HG03060 (cell line): ENCODE measurements around the gene C9orf78.
"Not testable (repeated sequence)": the region's sequence is repeated elsewhere in the genome, so short reads cannot be mapped to it uniquely, and the experiment has no call there.

Source experiments
- ATAC-seq: cut with Tn5 transposase; IDR thresholded peaks from one replicate; pipeline ENCODE4 v1.9.1; 2021; ENCODE audit warnings: low read depth, moderate number of reproducible peaks; ENCODE audit not compliant: unreplicated experiment

C9orf78 gene

DNA sequence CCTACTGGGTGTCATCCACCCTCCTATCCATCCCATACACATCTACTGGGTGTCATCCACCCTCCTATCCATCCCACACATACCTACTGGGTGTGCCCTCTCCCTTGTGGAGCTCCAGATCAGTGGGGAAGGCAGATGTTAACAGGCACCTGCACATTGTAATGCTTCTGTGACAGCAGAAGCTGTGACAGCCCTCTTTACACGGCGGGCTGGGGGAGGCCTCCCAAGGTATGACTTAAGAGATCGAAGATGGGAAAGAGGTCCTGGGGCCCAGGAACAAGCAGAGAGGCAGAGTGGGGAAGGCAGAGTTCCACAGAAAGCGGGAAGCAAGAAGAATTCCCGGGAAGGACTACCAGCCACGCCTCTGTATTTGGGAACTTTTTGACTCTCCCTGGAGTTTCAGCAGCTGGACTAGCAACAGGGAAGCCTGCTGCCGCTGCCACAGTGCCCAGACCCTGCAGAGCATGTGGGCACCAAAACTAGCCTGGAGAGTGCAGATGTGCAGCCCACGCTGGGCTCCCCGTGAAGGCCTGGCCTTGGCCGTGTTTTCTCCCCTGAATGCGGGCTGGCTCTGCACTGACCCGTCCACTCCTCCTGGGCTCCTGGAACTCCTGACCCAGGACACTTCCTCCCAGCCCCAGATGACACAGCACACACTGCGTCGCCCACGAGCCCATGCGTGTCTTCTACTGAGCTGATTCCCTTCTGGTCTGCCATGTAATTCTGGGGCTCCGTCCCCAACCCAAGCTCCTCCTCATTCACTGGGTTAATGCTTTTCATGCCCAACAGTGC, 20.4 kb downstream of the C9orf78 start:
- ATAC-seq, result no peak

DNA sequence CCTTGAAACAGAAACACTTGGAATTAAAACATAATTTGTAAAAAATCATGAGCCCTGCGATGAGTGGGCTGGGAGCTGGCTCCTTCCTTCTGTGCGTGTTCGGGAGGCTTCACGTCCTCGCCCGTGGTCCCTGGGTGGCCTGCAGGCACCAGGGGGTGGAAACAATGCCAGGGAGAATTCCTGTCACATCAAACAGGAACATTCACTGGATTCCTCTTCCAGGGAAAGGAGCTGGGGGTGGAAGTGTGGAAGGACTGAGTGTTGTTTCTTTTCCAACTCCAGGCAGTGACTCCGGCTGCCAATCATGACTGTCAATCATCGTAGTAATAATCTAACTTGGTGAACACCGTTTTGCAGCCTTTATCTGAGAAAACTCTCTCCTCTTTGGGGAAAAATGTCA, 21.4 kb downstream of the C9orf78 start:
- ATAC-seq, result no peak

DNA sequence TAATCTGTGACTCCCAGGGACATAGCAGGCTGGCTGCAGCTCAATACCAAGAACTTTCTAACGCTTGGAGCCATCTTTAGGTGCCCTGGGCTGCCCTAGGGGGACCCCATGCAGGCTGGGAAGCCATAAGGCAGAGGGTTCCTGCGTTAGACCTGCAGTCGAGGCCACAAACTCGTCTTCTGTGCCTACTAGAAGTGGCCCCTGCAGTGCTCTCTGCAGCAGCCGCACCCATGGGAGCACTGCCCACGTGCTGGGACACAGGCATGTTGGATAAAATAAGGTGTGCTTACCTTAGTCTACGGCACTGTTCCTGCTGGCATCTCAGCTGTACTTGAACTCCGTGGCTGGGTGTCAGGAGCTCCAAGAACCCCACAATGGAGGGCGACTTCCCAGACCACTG, 22.7 kb downstream of the C9orf78 start:
- ATAC-seq, result no peak

DNA sequence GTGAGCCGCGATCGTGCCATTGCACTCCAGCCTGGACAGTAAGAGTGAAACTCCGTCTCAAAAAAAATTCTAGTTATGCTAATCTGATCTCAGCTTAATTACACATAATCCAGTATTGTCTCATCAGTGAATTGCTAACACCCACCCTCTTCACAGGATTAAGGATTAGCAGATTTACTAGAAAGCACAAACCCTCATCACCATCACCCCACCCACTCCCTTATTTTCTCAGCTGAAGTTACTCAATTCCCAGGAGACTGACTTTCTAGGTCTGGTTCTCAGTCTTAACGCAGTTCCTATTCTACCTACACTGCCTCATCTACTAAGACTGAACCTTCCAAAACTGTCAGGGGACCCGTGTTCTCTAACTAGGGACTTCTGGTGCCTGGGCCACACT, 23.1 kb downstream of the C9orf78 start:
- ATAC-seq, result no peak

DNA sequence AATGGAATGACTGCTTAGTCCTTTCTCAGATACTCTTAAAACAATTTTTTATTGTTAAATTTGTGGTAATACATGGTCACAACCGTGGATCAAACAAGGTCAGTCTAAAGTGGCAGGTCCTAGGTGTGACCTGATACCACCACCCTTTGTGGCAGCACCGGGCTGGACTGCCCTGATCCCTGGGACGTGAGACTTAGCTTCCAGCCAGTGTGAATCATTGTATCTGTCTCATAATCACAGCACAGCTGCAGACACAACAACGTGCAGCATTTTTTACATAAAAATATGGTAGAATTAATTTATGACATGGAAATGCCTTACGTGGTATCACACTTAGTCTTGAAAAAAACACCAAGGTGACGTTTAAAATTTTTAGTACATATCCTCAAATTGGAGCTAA, 24.3 kb downstream of the C9orf78 start:
- ATAC-seq, result no peak

DNA sequence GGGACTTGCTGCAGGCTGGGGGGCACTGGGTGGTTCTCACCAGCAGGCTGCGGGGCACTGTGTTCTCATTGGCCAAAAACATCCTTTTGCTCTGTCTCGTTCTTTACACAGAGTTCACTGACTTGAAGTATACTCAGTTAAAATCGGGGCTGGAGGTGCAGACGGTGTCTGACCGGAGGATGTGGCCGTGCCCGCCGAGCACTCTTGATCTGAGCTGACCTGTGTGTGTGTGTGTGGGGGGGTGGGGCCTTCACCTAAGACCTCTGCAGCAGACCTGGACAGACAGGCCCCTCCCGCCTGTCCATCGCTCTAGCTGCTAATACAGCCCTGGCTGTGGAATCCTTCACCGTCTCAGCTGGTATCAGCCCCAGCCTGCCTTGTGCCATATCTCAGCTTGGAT, 25.0 kb downstream of the C9orf78 start:
- ATAC-seq, result no peak

DNA sequence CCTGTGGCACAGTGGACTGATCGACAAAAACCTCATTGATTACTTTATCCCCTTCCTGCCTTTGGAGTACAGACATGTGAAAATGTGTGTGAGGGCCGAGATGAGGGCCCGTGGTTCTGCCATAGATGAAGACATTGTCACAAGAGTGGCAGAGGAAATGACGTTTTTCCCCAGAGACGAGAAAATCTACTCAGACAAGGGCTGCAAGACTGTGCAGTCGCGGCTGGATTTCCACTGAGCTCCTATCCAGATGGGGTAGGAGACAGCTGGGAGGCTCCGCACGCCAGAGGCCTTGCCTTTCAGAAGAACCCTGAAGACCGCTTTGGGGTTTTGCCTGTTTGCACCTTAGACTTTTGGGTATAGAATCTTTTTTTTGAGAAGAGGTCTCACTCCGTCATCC, 25.7 kb downstream of the C9orf78 start:
- no peak for ATAC-seq

DNA sequence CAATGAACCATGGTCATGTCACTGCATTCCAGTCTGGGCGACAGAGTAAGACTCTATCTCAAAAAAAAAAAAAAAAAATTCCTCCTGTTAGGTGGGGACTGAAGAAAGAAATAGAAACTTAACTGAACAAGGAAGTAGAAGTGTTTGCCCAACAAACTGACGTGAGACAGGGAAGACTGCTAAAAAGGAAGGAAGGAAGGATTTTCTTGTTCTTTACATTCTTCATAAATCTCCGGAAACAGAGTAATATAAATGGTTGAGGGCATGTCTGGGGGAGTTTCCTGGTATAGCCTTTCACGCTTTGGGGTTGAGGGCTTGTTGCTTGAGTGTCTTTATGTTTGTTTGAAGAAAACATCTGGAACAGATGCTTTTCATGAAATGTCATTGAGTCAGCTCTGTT, 29.0 kb downstream of the C9orf78 start:
- ATAC-seq, result no peak

DNA sequence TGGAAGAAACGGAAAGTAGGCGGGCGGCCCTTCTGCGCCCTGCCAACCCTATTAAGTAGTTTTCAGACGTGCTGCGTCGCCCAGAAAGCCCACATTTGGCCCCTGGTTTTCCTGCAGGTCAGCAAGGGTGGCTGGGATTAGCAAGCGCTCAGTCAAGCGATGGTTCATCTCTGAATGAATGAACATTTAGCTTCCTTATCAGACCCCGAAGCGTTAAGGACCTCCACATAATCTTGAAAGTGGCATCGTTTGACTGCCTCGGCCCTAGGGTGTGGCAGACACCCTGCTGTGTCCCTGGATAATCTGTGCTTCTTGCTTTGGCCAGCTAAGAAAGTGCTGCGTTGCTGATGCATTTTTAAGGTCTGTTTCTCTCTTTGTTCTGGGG, 31.4 kb downstream of the C9orf78 start:
- no peak for ATAC-seq

DNA sequence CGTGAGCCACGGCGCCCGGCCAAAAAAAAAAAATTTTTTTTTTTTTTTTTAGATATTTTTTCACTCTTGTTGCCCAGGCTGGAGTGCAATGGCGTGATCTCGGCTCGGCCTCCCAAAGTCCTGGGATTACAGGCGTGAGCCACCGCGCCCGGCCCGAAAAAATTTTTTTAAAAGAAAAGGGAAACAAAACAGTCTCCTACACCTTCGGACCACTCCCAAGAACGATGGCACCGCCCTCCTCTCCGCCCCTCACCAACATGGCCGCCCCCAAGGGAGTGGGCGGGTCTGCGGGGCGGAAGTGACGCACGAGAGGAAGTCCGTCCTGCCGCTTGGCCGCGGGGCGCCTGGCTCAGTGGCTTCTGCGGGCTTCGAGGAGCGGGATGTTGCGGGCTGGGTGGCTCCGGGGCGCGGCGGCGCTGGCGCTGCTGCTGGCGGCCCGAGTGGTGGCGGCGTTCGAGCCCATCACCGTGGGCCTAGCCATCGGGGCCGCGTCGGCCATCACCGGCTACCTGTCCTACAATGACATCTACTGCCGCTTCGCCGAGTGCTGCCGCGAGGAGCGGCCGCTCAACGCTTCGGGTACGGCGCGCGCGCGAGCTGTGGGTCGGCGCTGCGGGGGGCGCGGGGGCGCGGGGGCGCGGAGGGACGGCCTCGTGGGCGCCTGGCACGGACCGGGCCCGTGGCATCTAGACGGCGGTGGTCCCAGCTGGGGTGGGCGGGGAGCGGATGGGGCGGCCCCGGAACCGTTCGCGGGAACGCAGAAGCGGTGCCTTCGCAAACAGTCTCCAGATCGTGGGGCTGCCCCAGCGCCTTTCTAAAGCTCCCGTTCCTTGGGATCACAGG, 32.0 kb downstream of the C9orf78 start, which contains the start of gene TOR1B:
TSS of gene TOR1B (plus strand) at position 352 of the 843 bp plus-strand sequence. CDS start at position 381, 29 bp downstream.
- peak; percentile 78 for ATAC-seq

DNA sequence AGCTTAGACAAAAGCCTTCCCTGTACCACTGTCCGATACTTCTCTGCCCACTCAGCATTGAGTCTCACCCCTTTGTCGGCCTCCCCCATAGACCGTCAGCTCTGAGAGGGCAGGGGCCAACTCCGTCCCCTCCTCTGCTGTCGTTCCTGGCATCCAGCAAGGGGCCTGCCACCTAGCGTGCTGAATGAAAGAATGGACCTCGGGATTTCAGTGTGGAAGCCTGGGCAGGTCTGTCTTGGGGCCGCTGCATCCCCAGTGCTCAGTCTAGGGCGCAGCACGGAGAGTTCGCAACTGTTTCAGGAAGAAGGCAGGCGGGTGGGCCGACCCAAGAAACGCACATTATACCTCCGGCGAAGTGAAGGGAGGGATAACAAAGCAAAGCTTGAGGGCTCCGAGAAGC, 33.6 kb downstream of the C9orf78 start:
- ATAC-seq, result no peak

DNA sequence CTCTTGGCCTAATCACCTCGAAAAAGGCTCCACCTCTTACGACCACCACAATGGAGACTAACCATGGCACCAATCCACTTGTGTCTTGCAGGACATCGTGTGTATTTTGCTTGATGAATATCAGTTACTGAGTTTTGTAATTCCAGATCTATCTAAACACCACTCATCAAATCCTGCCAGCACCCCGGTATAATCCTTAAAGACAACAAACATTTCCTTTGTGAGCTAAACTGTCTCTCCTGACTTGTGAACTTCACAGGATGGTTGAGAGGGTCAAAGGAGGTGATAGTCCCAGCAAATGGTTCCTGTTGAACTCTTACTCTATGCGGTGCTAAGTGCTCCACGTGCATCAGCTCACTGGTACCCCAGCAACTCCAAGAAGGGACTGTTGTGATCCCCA, 36.1 kb downstream of the C9orf78 start:
- ATAC-seq, result no peak

DNA sequence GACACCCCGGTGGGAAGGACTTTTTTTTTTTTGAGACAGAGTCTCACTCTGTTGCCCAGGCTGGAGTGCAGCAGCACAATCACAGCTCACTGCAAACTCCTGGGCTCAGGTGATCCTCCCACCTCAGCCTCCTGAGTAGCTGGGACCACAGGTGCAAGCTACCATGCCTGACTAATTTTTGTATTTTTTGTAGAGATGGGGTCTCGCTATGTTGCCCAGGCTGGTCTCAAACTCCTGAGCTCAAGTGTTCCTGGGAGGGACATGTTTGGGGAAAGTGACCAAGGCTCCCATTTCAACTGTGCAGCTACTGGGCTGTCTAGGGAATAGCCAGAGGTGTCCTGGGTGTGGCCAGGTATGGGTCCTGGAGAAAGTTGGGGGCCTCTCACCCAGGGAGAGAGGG, 39.0 kb downstream of the C9orf78 start:
- not testable (repeated sequence) for ATAC-seq

DNA sequence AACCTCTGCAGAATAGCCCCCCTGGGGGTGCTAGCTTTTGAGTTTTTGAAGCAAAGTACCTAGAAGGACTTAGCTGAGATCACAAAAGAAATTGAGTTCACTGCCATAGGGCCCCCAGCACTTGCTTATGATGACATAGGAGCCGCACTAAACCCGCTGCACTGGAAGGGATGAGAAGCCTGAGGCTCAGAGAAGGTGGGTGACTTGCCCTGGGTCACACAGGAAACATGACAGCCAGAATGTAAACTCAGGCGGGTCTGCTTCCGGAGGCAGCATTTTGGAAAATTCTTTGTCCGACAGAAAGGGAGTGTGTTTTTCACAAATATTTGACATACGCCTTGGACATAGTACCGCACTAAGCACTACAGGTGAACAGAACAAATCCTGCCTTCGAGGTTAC, 40.5 kb downstream of the C9orf78 start:
- ATAC-seq, result no peak

DNA sequence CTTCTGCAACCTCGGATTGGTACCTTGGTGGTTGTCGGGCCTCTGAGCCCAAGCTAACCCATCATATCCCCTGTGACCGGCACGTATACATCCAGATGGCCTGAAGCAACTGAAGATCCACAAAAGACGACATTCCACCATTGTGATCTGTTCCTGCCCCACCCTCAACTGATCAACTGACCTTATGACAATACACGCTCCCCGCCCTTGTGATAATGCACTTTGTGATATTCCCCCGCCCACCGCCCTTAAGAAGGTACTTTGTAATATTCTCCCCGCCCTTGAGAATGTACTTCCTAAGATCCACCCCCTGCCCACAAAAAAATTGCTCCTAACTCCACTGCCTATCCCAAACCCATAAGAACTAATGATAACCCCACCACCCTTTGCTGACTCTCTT, 48.6 kb downstream of the C9orf78 start:
- ATAC-seq, result no peak

DNA sequence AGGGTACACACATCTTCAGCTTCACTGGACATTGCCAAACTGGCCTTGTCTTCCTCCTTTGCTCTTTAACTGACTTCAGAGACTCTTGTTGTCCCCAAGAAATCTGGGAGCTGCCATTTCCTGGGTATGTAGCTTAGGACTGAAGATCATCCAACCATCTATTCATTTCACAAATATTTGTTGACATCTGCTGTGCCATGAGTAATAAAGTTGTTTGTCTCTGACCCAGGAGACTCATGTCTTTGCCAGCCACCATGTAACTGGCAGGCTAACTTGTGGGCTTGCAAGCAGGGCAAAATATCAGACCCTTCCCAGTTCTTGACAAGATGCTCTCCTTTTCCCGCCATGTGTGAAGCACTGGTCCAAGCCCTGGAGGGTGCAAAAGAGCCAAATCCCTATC, 49.2 kb downstream of the C9orf78 start:
- no peak for ATAC-seq

DNA sequence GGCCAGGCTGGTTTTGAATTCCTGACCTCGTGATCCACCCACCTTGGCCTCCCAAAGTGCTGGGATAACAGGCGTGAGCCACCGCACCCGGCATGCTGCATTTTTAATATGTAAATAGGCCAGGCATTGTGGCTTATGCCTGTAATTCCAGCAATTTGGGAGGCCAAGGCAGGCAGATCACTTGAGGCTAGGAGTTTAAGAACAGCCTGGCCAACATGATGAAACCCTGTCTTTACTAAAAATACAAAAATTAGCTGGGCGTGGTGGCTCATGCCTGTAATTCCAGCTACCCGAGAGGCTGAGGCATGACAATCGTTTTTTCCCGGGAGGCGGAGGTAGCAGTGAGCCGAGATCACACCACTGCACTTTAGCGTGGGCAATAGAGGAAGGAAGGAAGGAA, 50.1 kb downstream of the C9orf78 start:
- not testable (repeated sequence) for ATAC-seq

DNA sequence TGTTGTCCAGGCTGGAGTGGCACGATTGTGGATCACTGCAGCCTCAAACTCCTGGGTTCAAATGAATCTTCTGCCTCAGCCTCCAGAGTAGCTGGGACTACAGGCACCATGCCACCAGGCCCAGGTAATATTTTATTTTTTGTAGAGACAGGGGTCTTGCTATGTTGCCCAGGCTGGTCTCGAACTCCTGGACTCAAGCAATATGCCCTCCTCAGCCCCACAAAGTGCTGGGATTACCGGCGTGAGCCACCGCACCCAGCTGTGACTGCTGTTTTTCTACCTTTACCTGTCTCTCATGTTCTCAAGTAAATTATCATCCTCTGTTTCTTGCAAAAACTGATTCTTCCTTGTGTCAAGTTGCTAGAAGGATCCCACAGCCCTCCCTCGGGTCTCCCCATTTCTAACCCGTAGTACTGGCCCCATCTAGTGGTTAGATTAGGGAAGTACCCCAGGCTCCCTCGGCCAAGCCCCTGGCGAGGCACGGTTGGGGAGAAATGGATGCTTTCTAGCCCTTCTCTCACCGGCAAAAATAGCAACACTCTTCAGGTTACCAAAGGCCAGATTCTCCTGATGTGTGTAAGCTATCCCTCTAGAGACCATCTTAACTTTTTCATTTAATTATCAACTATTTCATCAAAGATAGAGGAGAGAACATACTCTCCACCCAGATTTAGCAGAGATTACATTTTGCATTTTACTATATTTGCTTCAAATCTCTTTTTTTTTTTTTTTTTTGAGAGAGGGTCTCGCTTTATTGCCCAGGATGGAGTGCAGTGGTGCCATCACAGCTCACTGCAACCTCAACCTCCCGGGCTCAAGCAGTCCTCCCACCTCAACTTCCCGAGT, 51.3 kb downstream of the C9orf78 start:
- ATAC-seq, result no peak

DNA sequence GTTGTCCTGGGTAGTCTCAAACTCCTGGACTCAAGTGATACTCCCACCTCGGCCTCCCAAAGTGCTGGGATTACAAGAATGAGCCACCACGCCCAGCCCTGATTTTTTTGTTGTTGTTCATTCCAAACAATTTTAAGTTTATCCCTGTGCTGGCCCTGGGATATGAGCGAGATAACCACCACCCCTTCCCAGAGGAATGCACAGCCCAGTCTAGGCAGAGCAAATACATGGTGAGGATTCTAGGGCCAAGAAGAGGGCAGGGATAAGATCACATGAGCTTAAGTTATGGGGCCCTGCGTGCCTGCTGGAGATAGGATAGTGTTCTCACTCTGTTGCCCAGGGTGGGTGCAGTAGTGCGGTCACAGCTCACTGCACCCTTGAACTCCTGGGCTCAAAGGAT, 53.1 kb downstream of the C9orf78 start:
- ATAC-seq, result no peak

DNA sequence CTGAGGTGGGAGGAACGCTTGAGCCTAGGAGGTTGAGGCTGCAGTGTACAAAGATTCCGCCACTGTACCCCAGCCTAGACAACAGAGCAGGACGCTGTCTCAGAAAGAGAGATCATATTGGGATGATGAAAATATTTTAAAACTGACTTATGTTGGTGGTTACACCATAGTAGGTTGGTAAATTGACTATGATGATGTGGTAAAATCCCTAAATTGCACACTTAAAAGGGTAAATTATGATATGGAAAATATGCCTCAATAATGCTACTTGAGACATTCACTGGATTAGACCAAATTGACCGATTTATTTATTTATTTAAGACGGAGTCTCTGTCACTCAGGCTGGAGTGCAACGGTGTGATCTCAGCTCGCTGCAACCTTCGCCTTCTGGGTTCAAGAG, 53.9 kb downstream of the C9orf78 start:
- ATAC-seq, result no peak
